ENCODE measurements around the gene FRMD4A. TPM values are rescaled to one million over a fixed set of nuclear protein-coding genes. Genes with fewer than 3 reads are reported as not detected.

The FRMD4A gene
- 34.5 and 37.7 TPM in 2 replicates for polyA plus RNA-seq (2012; rRNA removed)
- polyA plus RNA-seq (2012; cell fraction: cytosol; rRNA removed) = 20.5 and 25.4 TPM in 2 replicates
- 76.7 and 81.9 TPM in 2 replicates for polyA plus RNA-seq (2012; cell fraction: nucleus; rRNA removed)

- ChIA-PET CTCF (interaction anchor here (0.7 to 1.2 kb wide), 2 partner anchors 28 to 34 kb away, joined by 3 read pairs; no protein-coding TSS in a partner anchor), POLR2A (no interaction called here)
- peak; percentile 31 for DNase-seq
- Histone ChIP-seq H3K27me3 (ENCODE audit: insufficient read depth) (peaks cover 31% of the 10 kb centered on the region), H3K9me3 (no peaks in the 10 kb centered on the region), H3F3A (replicated peaks; ENCODE audit: insufficient read depth) (no peaks in the 10 kb centered on the region), H3K36me3 (replicated peaks in 1 of 2; ENCODE audit: control insufficient read depth in 1 of 2, insufficient read depth in 2 of 2, low read length in 1 of 2) (no peaks in the 10 kb centered on the region), H3K79me2 (ENCODE audit: insufficient read depth) (no peaks in the 10 kb centered on the region), H3K9ac (no peak within 1 kb of the TSS), H2AFZ (ENCODE audit: low read depth) (no peak within 1 kb of the TSS), H3K4me2 (no peak within 1 kb of the TSS), H3K4me1 (ENCODE audit: control insufficient read depth in 1 of 2, insufficient read depth in 2 of 2, low read depth in 1 of 2, low read length in 1 of 2) (peaks cover 0 to 12% of the 10 kb centered on the region in 2 experiments; a peak in 3 of 4 replicates), H3K27ac (ENCODE audit: low read depth in 2 of 2, low read length in 1 of 2) (no peak within 1 kb of the TSS), H4K20me1 (ENCODE audit: insufficient read depth) (no peaks in the 10 kb centered on the region), H3K4me3 (ENCODE audit: low read depth in 2 of 2, low read length in 1 of 2) (no peak within 1 kb of the TSS), H3K9me2 (no peaks in the 10 kb centered on the region)
- WGBS (ENCODE audit: low lambda C conversion rate) = 19% methylated on average over 14 of the region's 14 CpGs
- no peak for TF ChIP-seq NFIC (IDR thresholded peaks at IDR 0.05; ENCODE audit: borderline replicate concordance)
- TF ChIP-seq, protein P1, sequence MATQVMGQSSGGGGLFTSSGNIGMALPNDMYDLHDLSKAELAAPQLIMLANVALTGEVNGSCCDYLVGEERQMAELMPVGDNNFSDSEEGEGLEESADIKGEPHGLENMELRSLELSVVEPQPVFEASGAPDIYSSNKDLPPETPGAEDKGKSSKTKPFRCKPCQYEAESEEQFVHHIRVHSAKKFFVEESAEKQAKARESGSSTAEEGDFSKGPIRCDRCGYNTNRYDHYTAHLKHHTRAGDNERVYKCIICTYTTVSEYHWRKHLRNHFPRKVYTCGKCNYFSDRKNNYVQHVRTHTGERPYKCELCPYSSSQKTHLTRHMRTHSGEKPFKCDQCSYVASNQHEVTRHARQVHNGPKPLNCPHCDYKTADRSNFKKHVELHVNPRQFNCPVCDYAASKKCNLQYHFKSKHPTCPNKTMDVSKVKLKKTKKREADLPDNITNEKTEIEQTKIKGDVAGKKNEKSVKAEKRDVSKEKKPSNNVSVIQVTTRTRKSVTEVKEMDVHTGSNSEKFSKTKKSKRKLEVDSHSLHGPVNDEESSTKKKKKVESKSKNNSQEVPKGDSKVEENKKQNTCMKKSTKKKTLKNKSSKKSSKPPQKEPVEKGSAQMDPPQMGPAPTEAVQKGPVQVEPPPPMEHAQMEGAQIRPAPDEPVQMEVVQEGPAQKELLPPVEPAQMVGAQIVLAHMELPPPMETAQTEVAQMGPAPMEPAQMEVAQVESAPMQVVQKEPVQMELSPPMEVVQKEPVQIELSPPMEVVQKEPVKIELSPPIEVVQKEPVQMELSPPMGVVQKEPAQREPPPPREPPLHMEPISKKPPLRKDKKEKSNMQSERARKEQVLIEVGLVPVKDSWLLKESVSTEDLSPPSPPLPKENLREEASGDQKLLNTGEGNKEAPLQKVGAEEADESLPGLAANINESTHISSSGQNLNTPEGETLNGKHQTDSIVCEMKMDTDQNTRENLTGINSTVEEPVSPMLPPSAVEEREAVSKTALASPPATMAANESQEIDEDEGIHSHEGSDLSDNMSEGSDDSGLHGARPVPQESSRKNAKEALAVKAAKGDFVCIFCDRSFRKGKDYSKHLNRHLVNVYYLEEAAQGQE (IDR thresholded peaks at IDR 0.05; ENCODE audit: low read depth, low read length) = no peak
- no peak for TF ChIP-seq TCF12 (IDR thresholded peaks at IDR 0.05)
- TF ChIP-seq MXI1 (IDR thresholded peaks at IDR 0.05; ENCODE audit: low read depth, low read length) = no peak
- no peak for TF ChIP-seq RCOR1 (IDR thresholded peaks at IDR 0.05; ENCODE audit: low read length)
- no peak for TF ChIP-seq ZBTB33 (IDR thresholded peaks at IDR 0.05; ENCODE audit: borderline replicate concordance, low read depth)
- TF ChIP-seq EP300 (IDR thresholded peaks at IDR 0.05; ENCODE audit: borderline replicate concordance in 1 of 2, low read depth in 1 of 2, low read length in 1 of 2) = no peak
- no peak for TF ChIP-seq SIN3A (IDR thresholded peaks at IDR 0.05; ENCODE audit: borderline replicate concordance, low read depth, low read length)
- no peak for TF ChIP-seq ELF1 (IDR thresholded peaks at IDR 0.05)
- TF ChIP-seq, protein P2, sequence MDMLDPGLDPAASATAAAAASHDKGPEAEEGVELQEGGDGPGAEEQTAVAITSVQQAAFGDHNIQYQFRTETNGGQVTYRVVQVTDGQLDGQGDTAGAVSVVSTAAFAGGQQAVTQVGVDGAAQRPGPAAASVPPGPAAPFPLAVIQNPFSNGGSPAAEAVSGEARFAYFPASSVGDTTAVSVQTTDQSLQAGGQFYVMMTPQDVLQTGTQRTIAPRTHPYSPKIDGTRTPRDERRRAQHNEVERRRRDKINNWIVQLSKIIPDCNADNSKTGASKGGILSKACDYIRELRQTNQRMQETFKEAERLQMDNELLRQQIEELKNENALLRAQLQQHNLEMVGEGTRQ (IDR thresholded peaks at IDR 0.05; ENCODE audit: borderline replicate concordance, low read depth, low read length) = no peak
- TF ChIP-seq, protein P3, sequence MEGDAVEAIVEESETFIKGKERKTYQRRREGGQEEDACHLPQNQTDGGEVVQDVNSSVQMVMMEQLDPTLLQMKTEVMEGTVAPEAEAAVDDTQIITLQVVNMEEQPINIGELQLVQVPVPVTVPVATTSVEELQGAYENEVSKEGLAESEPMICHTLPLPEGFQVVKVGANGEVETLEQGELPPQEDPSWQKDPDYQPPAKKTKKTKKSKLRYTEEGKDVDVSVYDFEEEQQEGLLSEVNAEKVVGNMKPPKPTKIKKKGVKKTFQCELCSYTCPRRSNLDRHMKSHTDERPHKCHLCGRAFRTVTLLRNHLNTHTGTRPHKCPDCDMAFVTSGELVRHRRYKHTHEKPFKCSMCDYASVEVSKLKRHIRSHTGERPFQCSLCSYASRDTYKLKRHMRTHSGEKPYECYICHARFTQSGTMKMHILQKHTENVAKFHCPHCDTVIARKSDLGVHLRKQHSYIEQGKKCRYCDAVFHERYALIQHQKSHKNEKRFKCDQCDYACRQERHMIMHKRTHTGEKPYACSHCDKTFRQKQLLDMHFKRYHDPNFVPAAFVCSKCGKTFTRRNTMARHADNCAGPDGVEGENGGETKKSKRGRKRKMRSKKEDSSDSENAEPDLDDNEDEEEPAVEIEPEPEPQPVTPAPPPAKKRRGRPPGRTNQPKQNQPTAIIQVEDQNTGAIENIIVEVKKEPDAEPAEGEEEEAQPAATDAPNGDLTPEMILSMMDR (IDR thresholded peaks at IDR 0.05) = no peak
- TF ChIP-seq FOSL2 (IDR thresholded peaks at IDR 0.05; ENCODE audit: borderline replicate concordance, low read depth) = no peak
- TF ChIP-seq GABPA (IDR thresholded peaks at IDR 0.05; ENCODE audit: low read depth) = no peak
- TF ChIP-seq RFX5 (IDR thresholded peaks at IDR 0.05; ENCODE audit: low read length) = no peak
- no peak for TF ChIP-seq TEAD4 (IDR thresholded peaks at IDR 0.05; ENCODE audit: borderline replicate concordance, insufficient read depth)
- no peak for TF ChIP-seq JUND (IDR thresholded peaks at IDR 0.05)
Measured at GRCh38 chr10:14330388-14331061, at the start of gene FRMD4A. Gene FRMD4A, minus strand, starts transcription at chr10:14330924.
